IPS DF 6.9 (cell line): Measurements from ENCODE around the gene FZD8.

Experiments used
- DNase-seq: peaks from one replicate; pipeline ENCODE4 v3.0.0-alpha.2; 2013; ENCODE audit warnings: low read depth, low spot score
- H3K27ac ChIP-seq: one replicate; pipeline ENCODE4 v1.5.1; 2013; ENCODE audit warnings: low read length, control low read depth
- H3K27me3 ChIP-seq: 2 replicates; pipeline ENCODE4 v1.6.1; 2013; ENCODE audit warnings: mild to moderate bottlenecking, low read length; ENCODE audit not compliant: control insufficient read depth, insufficient read depth
- H3K36me3 ChIP-seq: 2 replicates; pipeline ENCODE4 v1.6.1; 2013; ENCODE audit warnings: low read length; ENCODE audit not compliant: control insufficient read depth, insufficient read depth
- H3K4me1 ChIP-seq: 2 replicates; pipeline ENCODE4 v1.6.1; 2013; ENCODE audit warnings: low read length; ENCODE audit not compliant: control insufficient read depth, insufficient read depth
- H3K4me3 ChIP-seq: 2 replicates; pipeline ENCODE4 v1.5.1; 2013; ENCODE audit warnings: mild to moderate bottlenecking, low read length
- H3K9me3 ChIP-seq: 2 replicates; pipeline ENCODE4 v1.6.1; 2013; ENCODE audit warnings: low read length, inconsistent platforms; ENCODE audit not compliant: control insufficient read depth, insufficient read depth
- WGBS: extraction: QIAGEN DNeasy Blood & Tissue Kit; methylation state at CpG from one replicate; pipeline ENCODE4 v1.1.7; 2013; ENCODE audit warnings: mixed read lengths, missing lambda C conversion rate; ENCODE audit not compliant: insufficient read length, insufficient coverage; 5-methylcytosine and 5-hydroxymethylcytosine counted together

Gene FZD8

GRCh38 chr10:35641676-35642034 is 441 bp downstream of the FZD8 start:
- Histone ChIP-seq H3K9me3 (no peaks in the 10 kb centered on the region), H3K27me3 (peaks cover 2% of the 10 kb centered on the region; the same call in 1 of the 2 replicates), H3K27ac (no peak overlapping the region), H3K4me3 (peak overlapping the region; percentile 84; the same call in 1 of the 2 replicates), H3K4me1 (peaks cover 2% of the 10 kb centered on the region), H3K36me3 (no peaks in the 10 kb centered on the region)
- WGBS: no CpG with 5 or more reads among the region's 54 CpGs
- no peak for DNase-seq

- Histone ChIP-seq H3K27me3 (peaks cover 2% of the 10 kb centered on the region; the same call in 1 of the 2 replicates), H3K4me3 (peak overlapping the region; percentile 84), H3K9me3 (no peaks in the 10 kb centered on the region), H3K27ac (no peak overlapping the region), H3K4me1 (peaks cover 2% of the 10 kb centered on the region), H3K36me3 (no peaks in the 10 kb centered on the region)
- WGBS: no CpG with 5 or more reads among the region's 72 CpGs
- no peak for DNase-seq
Observed at GRCh38 chr10:35640951-35641675, 983 bp downstream of the FZD8 start.

- Histone ChIP-seq H3K36me3 (no peaks in the 10 kb centered on the region), H3K27me3 (peaks cover 2% of the 10 kb centered on the region; the same call in 1 of the 2 replicates), H3K9me3 (no peaks in the 10 kb centered on the region), H3K27ac (no peak overlapping the region), H3K4me1 (peaks cover 2% of the 10 kb centered on the region), H3K4me3 (peak overlapping the region; percentile 28; the same call in 1 of the 2 replicates)
- DNase-seq: no peak
- no CpG with 5 or more reads among the region's 53 CpGs for WGBS
Observed at GRCh38 chr10:35640474-35640873, 1.6 kb downstream of the FZD8 start.

GRCh38 chr10:35639728-35640401 is 2.2 kb downstream of the FZD8 start:
- H3K27ac ChIP-seq: no peak overlapping the region
- no peak for DNase-seq
- H3K4me3 ChIP-seq: peak overlapping the region; percentile 5; the same call in 1 of the 2 replicates
- H3K27me3 ChIP-seq: peaks cover 2% of the 10 kb centered on the region; the same call in 1 of the 2 replicates
- no peaks in the 10 kb centered on the region for H3K36me3 ChIP-seq
- peaks cover 2% of the 10 kb centered on the region for H3K4me1 ChIP-seq
- no peaks in the 10 kb centered on the region for H3K9me3 ChIP-seq
- no CpG with 5 or more reads among the region's 83 CpGs for WGBS

- Histone ChIP-seq H3K36me3 (no peaks in the 10 kb centered on the region), H3K9me3 (no peaks in the 10 kb centered on the region), H3K27ac (no peak overlapping the region), H3K27me3 (peaks cover 2% of the 10 kb centered on the region; the same call in 1 of the 2 replicates), H3K4me3 (peak overlapping the region; percentile 27; the same call in 1 of the 2 replicates), H3K4me1 (peaks cover 2% of the 10 kb centered on the region)
- WGBS: no CpG with 5 or more reads among the region's 57 CpGs
- no peak for DNase-seq
Observed at GRCh38 chr10:35639021-35639727, 2.9 kb downstream of the FZD8 start.

- Histone ChIP-seq H3K36me3 (no peaks in the 10 kb centered on the region), H3K9me3 (no peaks in the 10 kb centered on the region), H3K27me3 (peaks cover 2% of the 10 kb centered on the region; the same call in 1 of the 2 replicates), H3K27ac (no peak overlapping the region), H3K4me1 (peaks cover 2% of the 10 kb centered on the region), H3K4me3 (no peak overlapping the region)
- DNase-seq: no peak
- no CpG with 5 or more reads among the region's 4 CpGs for WGBS
Observed at GRCh38 chr10:35638101-35638500, 4.0 kb downstream of the FZD8 start.

- H3K27me3 ChIP-seq: peaks cover 2% of the 10 kb centered on the region; the same call in 1 of the 2 replicates
- WGBS: no CpG with 5 or more reads among the region's 8 CpGs
- H3K4me3 ChIP-seq: no peak overlapping the region
- no peaks in the 10 kb centered on the region for H3K9me3 ChIP-seq
- H3K4me1 ChIP-seq: peaks cover 2% of the 10 kb centered on the region
- no peak for DNase-seq
- H3K36me3 ChIP-seq: no peaks in the 10 kb centered on the region
- H3K27ac ChIP-seq: no peak overlapping the region
Observed at GRCh38 chr10:35637462-35637861, 4.6 kb downstream of the FZD8 start.

GRCh38 chr10:35636956-35637355 is 5.1 kb downstream of the FZD8 start:
- no CpG with 5 or more reads among the region's 7 CpGs for WGBS
- Histone ChIP-seq H3K27me3 (peaks cover 2% of the 10 kb centered on the region; the same call in 1 of the 2 replicates), H3K4me1 (peaks cover 2% of the 10 kb centered on the region), H3K4me3 (no peak overlapping the region), H3K36me3 (no peaks in the 10 kb centered on the region), H3K9me3 (no peaks in the 10 kb centered on the region), H3K27ac (no peak overlapping the region)
- DNase-seq: no peak

GRCh38 chr10:35635576-35635975 is 6.5 kb downstream of the FZD8 start:
- Histone ChIP-seq H3K36me3 (no peaks in the 10 kb centered on the region), H3K4me1 (no peaks in the 10 kb centered on the region), H3K9me3 (no peaks in the 10 kb centered on the region), H3K4me3 (no peak overlapping the region), H3K27ac (no peak overlapping the region), H3K27me3 (no peaks in the 10 kb centered on the region; the same call in 1 of the 2 replicates)
- no CpG with 5 or more reads among the region's 6 CpGs for WGBS
- DNase-seq: no peak
